Smooth muscle cell (in vitro differentiated cells): ENCODE measurements around the gene PACS1. TPM values are rescaled to one million over a fixed set of nuclear protein-coding genes. Genes with fewer than 3 reads are reported as not detected.
"Not testable (repeated sequence)": the region's sequence is repeated elsewhere in the genome, so short reads cannot be mapped to it uniquely, and the experiment has no call there.

ENCODE experiments used
- DNase-seq: peaks from one replicate; lab custom pipeline; 2025; ENCODE audit not compliant: unreplicated experiment; lab: John Stamatoyannopoulos, UW
- H2AFZ ChIP-seq: fragments of 200-600 bp; sonication (generic); 2 replicates; pipeline ENCODE4 v1.6.0; 2016; ENCODE audit warnings: antibody characterized with exemption, low read depth, mild to moderate bottlenecking
- H3F3A ChIP-seq: fragments of 200-600 bp; sonication (generic); 2 replicates; pipeline ENCODE4 v1.6.0; 2017; ENCODE audit warnings: antibody characterized with exemption, low read depth
- H3K27ac ChIP-seq: fragments of 200-600 bp; sonication (generic); 2 replicates; pipeline ENCODE4 v1.5.1; 2016; ENCODE audit warnings: low read depth, mild to moderate bottlenecking
- H3K27me3 ChIP-seq: fragments of 200-600 bp; sonication (generic); 2 replicates; pipeline ENCODE4 v1.6.1; 2016; ENCODE audit warnings: low read depth, mild to moderate bottlenecking
- H3K36me3 ChIP-seq: fragments of 200-600 bp; sonication (generic); 2 replicates; pipeline ENCODE4 v1.5.1; 2016; ENCODE audit warnings: low read depth
- H3K4me1 ChIP-seq: fragments of 200-600 bp; sonication (generic); 2 replicates; pipeline ENCODE4 v1.5.1; 2016; ENCODE audit warnings: low read depth
- H3K4me2 ChIP-seq: fragments of 200-600 bp; sonication (generic); 2 replicates; pipeline ENCODE4 v1.6.0; 2016; ENCODE audit warnings: mild to moderate bottlenecking
- H3K4me3 ChIP-seq: fragments of 200-600 bp; sonication (generic); 2 replicates; pipeline ENCODE4 v1.5.1; 2016; ENCODE audit warnings: mild to moderate bottlenecking
- H3K79me2 ChIP-seq: fragments of 200-600 bp; sonication (generic); 2 replicates; pipeline ENCODE4 v1.6.0; 2016; ENCODE audit warnings: low read depth, mild to moderate bottlenecking
- H3K9ac ChIP-seq: fragments of 200-600 bp; sonication (generic); 2 replicates; pipeline ENCODE4 v1.6.0; 2016; ENCODE audit warnings: low read depth
- H3K9me3 ChIP-seq: fragments of 200-600 bp; sonication (generic); replicated peaks from 2 replicates; pipeline ENCODE4 v1.5.1; 2016; ENCODE audit warnings: low read depth
- H4K20me1 ChIP-seq: fragments of 200-600 bp; sonication (generic); 2 replicates; pipeline ENCODE4 v1.6.0; 2016; ENCODE audit warnings: low read depth
- WGBS: methylation state at CpG from one replicate; pipeline ENCODE4 v1.1.7; 2016; ENCODE audit warnings: low lambda C conversion rate; 5-methylcytosine and 5-hydroxymethylcytosine counted together
- polyA plus RNA-seq: library from polyadenylated mRNA; unstranded; fragments of >200 nt; fragmentation: Nextera tagmentation; extraction: Ambion mirVana; gene quantifications from 2 replicates; pipeline ENCODE4 v1.2.1, GENCODE V29; 2016
- total RNA-seq: library from RNA; depleted of rRNA; stranded (reverse); fragments of >200 nt; gene quantifications from 2 replicates; pipeline ENCODE4 v1.2.3, GENCODE V29; 2014
- TF ChIP-seq, protein P1 (sequence below): fragments of 200-600 bp; sonication (generic); IDR thresholded peaks from 2 replicates; pipeline ENCODE4 v1.5.1; 2017; ENCODE audit warnings: borderline replicate concordance, mild to moderate bottlenecking, antibody characterized with exemption; ENCODE audit not compliant: insufficient read depth, poor library complexity, severe bottlenecking

PACS1 gene
- total and polyA plus RNA-seq, 2 experiments from 2014 or later = 87.6 to 140 TPM

GRCh38 chr11:66251809-66252208, 181.7 kb downstream of the PACS1 start:
- H3K9me3 ChIP-seq = no peaks in the 10 kb centered on the region
- no peak overlapping the region for H3K4me3 ChIP-seq
- H3F3A ChIP-seq = peaks cover 5% of the 10 kb centered on the region
- H3K9ac ChIP-seq = no peak overlapping the region
- no peak overlapping the region for H3K27ac ChIP-seq
- peaks cover 8% of the 10 kb centered on the region for H4K20me1 ChIP-seq
- H3K4me1 ChIP-seq = no peaks in the 10 kb centered on the region
- no peaks in the 10 kb centered on the region for H3K27me3 ChIP-seq
- H2AFZ ChIP-seq = no peak overlapping the region
- TF ChIP-seq, protein P1, sequence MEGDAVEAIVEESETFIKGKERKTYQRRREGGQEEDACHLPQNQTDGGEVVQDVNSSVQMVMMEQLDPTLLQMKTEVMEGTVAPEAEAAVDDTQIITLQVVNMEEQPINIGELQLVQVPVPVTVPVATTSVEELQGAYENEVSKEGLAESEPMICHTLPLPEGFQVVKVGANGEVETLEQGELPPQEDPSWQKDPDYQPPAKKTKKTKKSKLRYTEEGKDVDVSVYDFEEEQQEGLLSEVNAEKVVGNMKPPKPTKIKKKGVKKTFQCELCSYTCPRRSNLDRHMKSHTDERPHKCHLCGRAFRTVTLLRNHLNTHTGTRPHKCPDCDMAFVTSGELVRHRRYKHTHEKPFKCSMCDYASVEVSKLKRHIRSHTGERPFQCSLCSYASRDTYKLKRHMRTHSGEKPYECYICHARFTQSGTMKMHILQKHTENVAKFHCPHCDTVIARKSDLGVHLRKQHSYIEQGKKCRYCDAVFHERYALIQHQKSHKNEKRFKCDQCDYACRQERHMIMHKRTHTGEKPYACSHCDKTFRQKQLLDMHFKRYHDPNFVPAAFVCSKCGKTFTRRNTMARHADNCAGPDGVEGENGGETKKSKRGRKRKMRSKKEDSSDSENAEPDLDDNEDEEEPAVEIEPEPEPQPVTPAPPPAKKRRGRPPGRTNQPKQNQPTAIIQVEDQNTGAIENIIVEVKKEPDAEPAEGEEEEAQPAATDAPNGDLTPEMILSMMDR = no peak
- H3K4me2 ChIP-seq = no peak overlapping the region
- DNase-seq = no peak
- WGBS = 85% methylated on average over 7 of the region's 7 CpGs
- no peaks in the 10 kb centered on the region for H3K36me3 ChIP-seq
- H3K79me2 ChIP-seq = no peaks in the 10 kb centered on the region

- 97% methylated on average over 6 of the region's 6 CpGs for WGBS
- H2AFZ ChIP-seq, H4K20me1 ChIP-seq, H3F3A ChIP-seq, H3K27me3 ChIP-seq, H3K27ac ChIP-seq, H3K9me3 ChIP-seq, H3K36me3 ChIP-seq, H3K4me1 ChIP-seq, DNase-seq, H3K9ac ChIP-seq, H3K4me2 ChIP-seq, H3K4me3 ChIP-seq, H3K79me2 ChIP-seq: not testable (repeated sequence)
Measured at GRCh38 chr11:66253081-66253480, 183.0 kb downstream of the PACS1 start.

- Histone ChIP-seq H3K4me3 (peak overlapping the region; percentile 87), H3K9ac (peak overlapping the region; percentile 64), H3F3A (no peaks in the 10 kb centered on the region), H3K27ac (no peak overlapping the region), H3K79me2 (peaks cover 8% of the 10 kb centered on the region), H3K9me3 (no peaks in the 10 kb centered on the region), H3K4me1 (peaks cover 7% of the 10 kb centered on the region), H3K36me3 (no peaks in the 10 kb centered on the region), H4K20me1 (peaks cover 26% of the 10 kb centered on the region), H3K4me2 (peak overlapping the region; percentile 96), H2AFZ (no peak overlapping the region), H3K27me3 (no peaks in the 10 kb centered on the region)
- 7% methylated on average over 28 of the region's 28 CpGs for WGBS
- DNase-seq = no peak
- TF ChIP-seq, protein P1 = no peak
Measured at GRCh38 chr11:66258473-66258893, 188.4 kb downstream of the PACS1 start.

DNA sequence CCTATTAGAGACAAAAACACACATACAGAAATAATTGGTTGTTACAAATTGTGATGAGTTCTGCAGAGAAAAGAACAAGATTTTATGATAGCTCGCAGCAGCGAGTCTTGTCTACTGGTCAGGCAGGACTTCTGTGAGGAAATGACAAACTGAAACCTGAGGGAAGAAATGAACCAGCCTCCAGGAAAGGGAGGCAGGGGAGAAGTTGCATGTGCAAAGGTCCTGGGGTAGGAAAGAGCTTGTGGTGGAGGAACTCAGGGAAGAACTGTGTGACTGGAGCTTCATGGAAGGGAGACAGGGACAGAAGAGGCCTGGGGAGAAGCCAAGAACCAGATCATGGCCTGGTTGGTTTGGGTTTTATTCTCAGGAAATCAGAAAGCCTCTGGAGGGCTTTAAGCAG, 189.2 kb downstream of the PACS1 start:
- TF ChIP-seq, protein P1 = no peak
- Histone ChIP-seq H3K27me3 (no peaks in the 10 kb centered on the region), H3K36me3 (no peaks in the 10 kb centered on the region), H3K9ac (no peak overlapping the region), H3K79me2 (peaks cover 8% of the 10 kb centered on the region), H3K4me2 (peak overlapping the region; percentile 96), H3K27ac (no peak overlapping the region), H2AFZ (no peak overlapping the region), H3K4me3 (no peak overlapping the region), H3K9me3 (no peaks in the 10 kb centered on the region), H4K20me1 (peaks cover 26% of the 10 kb centered on the region), H3K4me1 (peaks cover 7% of the 10 kb centered on the region), H3F3A (no peaks in the 10 kb centered on the region)
- 100% methylated on average over 2 of the region's 2 CpGs for WGBS
- DNase-seq = no peak
